ENCODE results near the gene MTAP. TPM values are rescaled to one million over a fixed set of nuclear protein-coding genes. Genes with fewer than 3 reads are reported as not detected.

Gene MTAP
- total and polyA plus RNA-seq, 9 of the 15 experiments (the other 6 are each of a cell fraction or from before 2014, with no cell fraction given) = 0.07 TPM; not detected in 8

DNA sequence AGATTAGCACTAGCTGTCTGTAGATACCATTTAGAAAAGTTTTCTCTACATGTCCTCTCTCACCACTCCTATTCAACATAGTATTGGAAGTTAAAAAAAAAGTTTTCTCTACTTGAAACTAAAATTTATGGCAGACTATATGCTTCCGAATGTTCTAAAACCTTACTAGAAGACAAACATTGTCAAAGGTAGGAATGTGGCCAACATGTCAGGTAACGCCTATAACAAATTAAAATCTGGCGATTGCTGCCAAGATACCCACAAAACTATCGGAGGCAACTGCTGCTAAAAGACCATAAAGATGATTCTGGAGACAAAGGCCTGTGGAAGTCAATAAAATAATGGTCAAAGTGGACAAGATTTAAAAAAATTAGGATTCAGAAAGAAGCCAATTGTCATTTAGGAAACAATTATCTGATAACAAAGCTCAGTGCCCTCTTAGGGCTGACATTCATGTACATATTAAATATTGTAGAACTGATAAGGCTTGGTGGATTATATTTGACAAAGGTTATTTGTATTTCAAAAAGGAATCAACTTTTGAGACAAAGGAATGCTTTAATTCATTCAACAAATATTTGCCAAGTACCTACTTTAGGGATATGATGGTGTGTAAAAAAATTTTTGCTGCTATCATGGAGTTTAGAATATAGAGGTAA, 139.0 kb downstream of the MTAP start (continued):
- TF ChIP-seq, protein P1, sequence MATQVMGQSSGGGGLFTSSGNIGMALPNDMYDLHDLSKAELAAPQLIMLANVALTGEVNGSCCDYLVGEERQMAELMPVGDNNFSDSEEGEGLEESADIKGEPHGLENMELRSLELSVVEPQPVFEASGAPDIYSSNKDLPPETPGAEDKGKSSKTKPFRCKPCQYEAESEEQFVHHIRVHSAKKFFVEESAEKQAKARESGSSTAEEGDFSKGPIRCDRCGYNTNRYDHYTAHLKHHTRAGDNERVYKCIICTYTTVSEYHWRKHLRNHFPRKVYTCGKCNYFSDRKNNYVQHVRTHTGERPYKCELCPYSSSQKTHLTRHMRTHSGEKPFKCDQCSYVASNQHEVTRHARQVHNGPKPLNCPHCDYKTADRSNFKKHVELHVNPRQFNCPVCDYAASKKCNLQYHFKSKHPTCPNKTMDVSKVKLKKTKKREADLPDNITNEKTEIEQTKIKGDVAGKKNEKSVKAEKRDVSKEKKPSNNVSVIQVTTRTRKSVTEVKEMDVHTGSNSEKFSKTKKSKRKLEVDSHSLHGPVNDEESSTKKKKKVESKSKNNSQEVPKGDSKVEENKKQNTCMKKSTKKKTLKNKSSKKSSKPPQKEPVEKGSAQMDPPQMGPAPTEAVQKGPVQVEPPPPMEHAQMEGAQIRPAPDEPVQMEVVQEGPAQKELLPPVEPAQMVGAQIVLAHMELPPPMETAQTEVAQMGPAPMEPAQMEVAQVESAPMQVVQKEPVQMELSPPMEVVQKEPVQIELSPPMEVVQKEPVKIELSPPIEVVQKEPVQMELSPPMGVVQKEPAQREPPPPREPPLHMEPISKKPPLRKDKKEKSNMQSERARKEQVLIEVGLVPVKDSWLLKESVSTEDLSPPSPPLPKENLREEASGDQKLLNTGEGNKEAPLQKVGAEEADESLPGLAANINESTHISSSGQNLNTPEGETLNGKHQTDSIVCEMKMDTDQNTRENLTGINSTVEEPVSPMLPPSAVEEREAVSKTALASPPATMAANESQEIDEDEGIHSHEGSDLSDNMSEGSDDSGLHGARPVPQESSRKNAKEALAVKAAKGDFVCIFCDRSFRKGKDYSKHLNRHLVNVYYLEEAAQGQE (IDR thresholded peaks at IDR 0.05; ENCODE audit: borderline replicate concordance) = no peak
- TF ChIP-seq, protein P1 (CRISPR knock-in tag; IDR thresholded peaks at IDR 0.05; ENCODE audit: low read depth) = no peak
- no peak for TF ChIP-seq CBX5 (IDR thresholded peaks at IDR 0.05; ENCODE audit: borderline replicate concordance, low read depth)
- TF ChIP-seq NEUROD1 (IDR thresholded peaks at IDR 0.05; ENCODE audit: borderline replicate concordance, low read depth, low read length, partially characterized antibody) = no peak
- no peak for TF ChIP-seq HDAC8 (tag; IDR thresholded peaks at IDR 0.05)
- no peak for TF ChIP-seq HMG20A (CRISPR knock-in tag; conservative IDR thresholded peaks at IDR 0.05)
